ENCODE measurements around the gene PHETA1. TPM values are rescaled to one million over a fixed set of nuclear protein-coding genes. Genes with fewer than 3 reads are reported as not detected.

PHETA1 gene
- polyA plus RNA-seq, 1 of the 3 experiments (the other 2 are of a cell fraction) = 7.3 TPM

DNA sequence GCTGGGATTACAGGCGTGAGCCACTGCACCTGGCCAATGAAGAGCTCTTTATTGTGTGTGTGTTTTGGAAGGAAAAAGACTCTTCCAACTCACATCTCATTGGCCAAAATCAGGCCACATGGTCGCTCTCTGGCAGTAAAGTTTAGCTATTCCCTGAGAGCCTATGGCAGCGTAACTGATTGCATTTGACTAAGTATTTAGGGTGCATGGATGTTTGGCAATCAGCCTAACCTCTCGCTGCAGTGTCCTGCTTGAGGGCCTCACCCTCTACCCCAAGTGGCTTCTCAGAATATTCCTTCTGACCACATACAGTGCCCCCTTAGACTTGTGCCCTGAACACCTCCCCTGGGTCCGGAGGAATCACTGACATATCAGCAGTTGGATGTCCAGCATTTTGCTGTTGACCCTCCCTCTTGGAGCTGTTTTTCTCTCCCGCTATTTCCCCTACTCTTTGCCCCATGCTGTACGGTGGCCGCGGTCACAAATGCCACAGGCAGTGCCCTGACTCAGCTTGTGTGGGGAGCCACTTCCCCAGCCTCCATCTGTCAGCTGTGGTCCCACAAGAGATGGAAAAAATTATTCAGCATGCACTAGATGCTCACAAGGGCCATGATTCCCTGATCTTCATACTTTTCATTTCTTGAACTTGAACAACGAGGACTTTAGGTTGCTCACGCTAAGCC is 9.5 kb downstream of the PHETA1 start (continued):
- TF ChIP-seq PBX3 (IDR thresholded peaks at IDR 0.05) (no peak), RCOR1 (IDR thresholded peaks at IDR 0.05; ENCODE audit: low read length) (no peak), SMC3 (IDR thresholded peaks at IDR 0.05; ENCODE audit: low read depth, low read length) (no peak), TCF12 (IDR thresholded peaks at IDR 0.05) (no peak), FOSL2 (IDR thresholded peaks at IDR 0.05; ENCODE audit: borderline replicate concordance, low read depth) (no peak), RAD21 (IDR thresholded peaks at IDR 0.05; ENCODE audit: low read length) (no peak)
- TF ChIP-seq, protein P1, sequence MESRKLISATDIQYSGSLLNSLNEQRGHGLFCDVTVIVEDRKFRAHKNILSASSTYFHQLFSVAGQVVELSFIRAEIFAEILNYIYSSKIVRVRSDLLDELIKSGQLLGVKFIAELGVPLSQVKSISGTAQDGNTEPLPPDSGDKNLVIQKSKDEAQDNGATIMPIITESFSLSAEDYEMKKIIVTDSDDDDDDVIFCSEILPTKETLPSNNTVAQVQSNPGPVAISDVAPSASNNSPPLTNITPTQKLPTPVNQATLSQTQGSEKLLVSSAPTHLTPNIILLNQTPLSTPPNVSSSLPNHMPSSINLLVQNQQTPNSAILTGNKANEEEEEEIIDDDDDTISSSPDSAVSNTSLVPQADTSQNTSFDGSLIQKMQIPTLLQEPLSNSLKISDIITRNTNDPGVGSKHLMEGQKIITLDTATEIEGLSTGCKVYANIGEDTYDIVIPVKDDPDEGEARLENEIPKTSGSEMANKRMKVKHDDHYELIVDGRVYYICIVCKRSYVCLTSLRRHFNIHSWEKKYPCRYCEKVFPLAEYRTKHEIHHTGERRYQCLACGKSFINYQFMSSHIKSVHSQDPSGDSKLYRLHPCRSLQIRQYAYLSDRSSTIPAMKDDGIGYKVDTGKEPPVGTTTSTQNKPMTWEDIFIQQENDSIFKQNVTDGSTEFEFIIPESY (IDR thresholded peaks at IDR 0.05; ENCODE audit: borderline replicate concordance, low read depth) = no peak

DNA sequence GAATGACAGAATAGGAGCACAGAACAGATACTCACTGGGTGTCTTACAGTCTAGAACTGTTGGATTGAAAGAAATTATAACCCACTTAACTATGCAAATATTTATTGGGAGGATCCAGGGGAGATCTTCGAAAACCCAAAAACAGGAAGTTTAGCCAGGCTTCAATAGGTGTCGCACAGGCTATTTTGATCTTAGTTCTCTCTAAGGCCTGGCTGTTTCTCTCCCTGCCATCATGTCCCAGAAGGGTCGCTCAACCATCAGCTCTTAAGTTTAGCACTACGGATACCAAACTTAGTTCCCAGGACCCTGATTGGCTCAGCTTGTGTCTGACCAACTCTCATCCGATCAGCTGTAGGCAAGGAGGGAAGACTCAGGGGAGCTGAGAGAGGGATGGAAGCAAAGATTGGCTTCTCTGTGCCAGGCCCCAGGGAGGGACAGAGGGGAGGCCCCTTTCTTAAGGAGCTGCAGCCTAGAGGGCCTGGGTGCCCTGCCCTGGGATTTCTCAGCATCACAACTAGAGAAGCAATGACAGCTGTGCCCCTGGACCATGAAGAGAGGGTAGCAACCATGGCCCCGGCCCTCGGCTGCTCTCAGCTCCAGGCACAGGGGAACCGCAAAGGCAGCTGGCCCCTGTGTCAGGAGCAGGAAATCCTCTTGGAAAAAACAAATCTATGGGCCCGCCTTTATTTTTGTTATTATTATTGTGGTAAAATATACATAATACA is 13.5 kb downstream of the PHETA1 start:
- ChIA-PET POLR2A (no interaction called here), CTCF (interaction anchor here (0.9 kb wide), 1 partner anchor 460 kb away, joined by 3 read pairs; no protein-coding TSS in a partner anchor)

More for the DNA sequence above, 13.5 kb downstream of the PHETA1 start:
- TF ChIP-seq SIN3A (IDR thresholded peaks at IDR 0.05; ENCODE audit: borderline replicate concordance, low read depth, low read length) (no peak), SMC3 (IDR thresholded peaks at IDR 0.05; ENCODE audit: low read depth, low read length) (no peak), FOXJ3 (CRISPR knock-in tag; IDR thresholded peaks at IDR 0.05) (no peak), TEAD4 (IDR thresholded peaks at IDR 0.05; ENCODE audit: borderline replicate concordance, insufficient read depth) (no peak), RFX5 (IDR thresholded peaks at IDR 0.05; ENCODE audit: low read length) (no peak), TAF1 (IDR thresholded peaks at IDR 0.05; ENCODE audit: borderline replicate concordance, low read depth, low read length) (no peak)
- TF ChIP-seq, protein P2, sequence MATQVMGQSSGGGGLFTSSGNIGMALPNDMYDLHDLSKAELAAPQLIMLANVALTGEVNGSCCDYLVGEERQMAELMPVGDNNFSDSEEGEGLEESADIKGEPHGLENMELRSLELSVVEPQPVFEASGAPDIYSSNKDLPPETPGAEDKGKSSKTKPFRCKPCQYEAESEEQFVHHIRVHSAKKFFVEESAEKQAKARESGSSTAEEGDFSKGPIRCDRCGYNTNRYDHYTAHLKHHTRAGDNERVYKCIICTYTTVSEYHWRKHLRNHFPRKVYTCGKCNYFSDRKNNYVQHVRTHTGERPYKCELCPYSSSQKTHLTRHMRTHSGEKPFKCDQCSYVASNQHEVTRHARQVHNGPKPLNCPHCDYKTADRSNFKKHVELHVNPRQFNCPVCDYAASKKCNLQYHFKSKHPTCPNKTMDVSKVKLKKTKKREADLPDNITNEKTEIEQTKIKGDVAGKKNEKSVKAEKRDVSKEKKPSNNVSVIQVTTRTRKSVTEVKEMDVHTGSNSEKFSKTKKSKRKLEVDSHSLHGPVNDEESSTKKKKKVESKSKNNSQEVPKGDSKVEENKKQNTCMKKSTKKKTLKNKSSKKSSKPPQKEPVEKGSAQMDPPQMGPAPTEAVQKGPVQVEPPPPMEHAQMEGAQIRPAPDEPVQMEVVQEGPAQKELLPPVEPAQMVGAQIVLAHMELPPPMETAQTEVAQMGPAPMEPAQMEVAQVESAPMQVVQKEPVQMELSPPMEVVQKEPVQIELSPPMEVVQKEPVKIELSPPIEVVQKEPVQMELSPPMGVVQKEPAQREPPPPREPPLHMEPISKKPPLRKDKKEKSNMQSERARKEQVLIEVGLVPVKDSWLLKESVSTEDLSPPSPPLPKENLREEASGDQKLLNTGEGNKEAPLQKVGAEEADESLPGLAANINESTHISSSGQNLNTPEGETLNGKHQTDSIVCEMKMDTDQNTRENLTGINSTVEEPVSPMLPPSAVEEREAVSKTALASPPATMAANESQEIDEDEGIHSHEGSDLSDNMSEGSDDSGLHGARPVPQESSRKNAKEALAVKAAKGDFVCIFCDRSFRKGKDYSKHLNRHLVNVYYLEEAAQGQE (IDR thresholded peaks at IDR 0.05; ENCODE audit: low read depth, low read length) = no peak
- TF ChIP-seq, protein P3, sequence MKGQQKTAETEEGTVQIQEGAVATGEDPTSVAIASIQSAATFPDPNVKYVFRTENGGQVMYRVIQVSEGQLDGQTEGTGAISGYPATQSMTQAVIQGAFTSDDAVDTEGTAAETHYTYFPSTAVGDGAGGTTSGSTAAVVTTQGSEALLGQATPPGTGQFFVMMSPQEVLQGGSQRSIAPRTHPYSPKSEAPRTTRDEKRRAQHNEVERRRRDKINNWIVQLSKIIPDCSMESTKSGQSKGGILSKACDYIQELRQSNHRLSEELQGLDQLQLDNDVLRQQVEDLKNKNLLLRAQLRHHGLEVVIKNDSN (IDR thresholded peaks at IDR 0.05; ENCODE audit: borderline replicate concordance, low read depth) = no peak
- Histone ChIP-seq H3K4me2 (no peak overlapping the region), H3K9me2 (no peaks in the 10 kb centered on the region), H3K27ac (ENCODE audit: low read depth in 2 of 2, low read length in 1 of 2) (no peak overlapping the region), H3K27me3 (ENCODE audit: insufficient read depth) (no peaks in the 10 kb centered on the region), H4K20me1 (ENCODE audit: insufficient read depth) (no peaks in the 10 kb centered on the region), H3K9me3 (no peaks in the 10 kb centered on the region), H2AFZ (ENCODE audit: low read depth) (no peak overlapping the region), H3K79me2 (ENCODE audit: insufficient read depth) (no peaks in the 10 kb centered on the region), H3K9ac (no peak overlapping the region), H3K4me3 (ENCODE audit: low read depth in 2 of 2, low read length in 1 of 2) (no peak overlapping the region), H3K36me3 (replicated peaks in 1 of 2; ENCODE audit: control insufficient read depth in 1 of 2, insufficient read depth in 2 of 2, low read length in 1 of 2) (no peaks in the 10 kb centered on the region), H3K4me1 (ENCODE audit: control insufficient read depth in 1 of 2, insufficient read depth in 2 of 2, low read depth in 1 of 2, low read length in 1 of 2) (no peaks in the 10 kb centered on the region; a peak in 1 of 4 replicates), H3F3A (replicated peaks; ENCODE audit: insufficient read depth) (no peaks in the 10 kb centered on the region)
- DNase-seq = no peak
- WGBS (ENCODE audit: low lambda C conversion rate) = 93% methylated on average over 9 of the region's 9 CpGs
